HG03469 (cell line): Measurements from ENCODE around the gene GALNT17.

Source experiments
- ATAC-seq: cut with Tn5 transposase; IDR thresholded peaks from one replicate; pipeline ENCODE4 v1.9.1; 2021; ENCODE audit warnings: mild to moderate bottlenecking, moderate library complexity, moderate number of reproducible peaks; ENCODE audit not compliant: unreplicated experiment

The GALNT17 gene

GRCh38 chr7:71485586-71485985 lies 353.6 kb downstream of the GALNT17 start:
- ATAC-seq = no peak

- no peak for ATAC-seq
Measured at GRCh38 chr7:71486414-71486813, 354.5 kb downstream of the GALNT17 start.

DNA sequence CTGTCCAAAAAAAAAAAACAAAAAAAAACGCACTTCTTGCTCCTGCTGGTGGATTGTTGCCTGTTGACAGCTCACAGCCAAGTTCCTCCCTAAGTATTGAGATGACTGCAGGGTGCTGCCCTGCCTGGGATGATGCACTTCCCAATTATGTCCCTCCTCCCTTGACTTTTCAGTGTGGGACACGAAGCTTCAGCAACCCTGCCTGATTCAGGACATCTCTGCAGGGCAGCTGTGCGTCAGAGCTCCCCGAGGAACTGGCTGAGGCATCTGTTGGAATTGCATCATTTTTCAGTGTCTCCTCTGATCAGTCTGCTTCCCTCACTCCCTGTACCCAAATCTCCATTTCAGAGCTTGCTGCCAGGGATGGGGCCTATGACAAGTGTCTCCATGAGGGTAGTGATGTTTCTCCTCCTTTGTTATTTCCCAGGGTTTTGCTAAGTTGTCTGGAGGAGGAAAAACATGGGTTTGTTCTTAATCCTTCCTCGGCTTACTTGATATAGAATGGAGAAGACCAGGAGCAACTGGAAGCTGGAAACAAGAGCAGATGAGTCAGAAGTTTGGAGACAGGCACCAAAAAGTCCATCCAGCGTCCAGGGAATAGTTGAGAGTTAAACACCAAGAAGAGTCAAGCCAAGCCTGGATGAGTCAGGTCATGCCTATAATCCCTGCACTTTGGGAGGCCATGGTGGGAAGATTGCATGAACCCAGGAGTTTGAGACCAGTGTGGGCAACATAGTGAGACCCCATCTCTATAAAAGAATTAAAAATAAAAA lies 355.1 kb downstream of the GALNT17 start:
- ATAC-seq = no peak

- ATAC-seq = no peak
Measured at GRCh38 chr7:71488308-71488707, 356.4 kb downstream of the GALNT17 start.

GRCh38 chr7:71491336-71491735 lies 359.4 kb downstream of the GALNT17 start:
- no peak for ATAC-seq

GRCh38 chr7:71495828-71496227 lies 363.9 kb downstream of the GALNT17 start:
- no peak for ATAC-seq

GRCh38 chr7:71497256-71497946 lies 365.5 kb downstream of the GALNT17 start:
- ATAC-seq = no peak

DNA sequence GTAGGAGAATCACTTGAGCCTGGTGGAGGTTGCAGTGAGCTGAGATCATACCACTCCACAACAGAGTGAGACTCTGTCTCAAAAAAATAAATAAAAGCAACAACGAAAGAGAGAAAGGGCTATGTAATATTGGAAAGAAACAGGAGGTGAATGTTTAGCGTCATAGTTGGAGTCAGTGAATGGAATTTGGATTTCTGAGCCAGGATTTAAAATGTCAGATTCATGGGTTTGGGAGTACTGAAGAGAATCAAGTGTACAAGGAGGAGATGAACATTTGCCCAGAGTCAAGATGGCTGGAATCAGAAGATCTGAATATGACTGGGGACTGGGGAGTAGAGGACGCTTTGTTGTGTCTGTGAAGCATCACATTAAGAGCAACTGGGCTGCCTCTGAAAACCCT lies 366.4 kb downstream of the GALNT17 start:
- ATAC-seq = no peak

DNA sequence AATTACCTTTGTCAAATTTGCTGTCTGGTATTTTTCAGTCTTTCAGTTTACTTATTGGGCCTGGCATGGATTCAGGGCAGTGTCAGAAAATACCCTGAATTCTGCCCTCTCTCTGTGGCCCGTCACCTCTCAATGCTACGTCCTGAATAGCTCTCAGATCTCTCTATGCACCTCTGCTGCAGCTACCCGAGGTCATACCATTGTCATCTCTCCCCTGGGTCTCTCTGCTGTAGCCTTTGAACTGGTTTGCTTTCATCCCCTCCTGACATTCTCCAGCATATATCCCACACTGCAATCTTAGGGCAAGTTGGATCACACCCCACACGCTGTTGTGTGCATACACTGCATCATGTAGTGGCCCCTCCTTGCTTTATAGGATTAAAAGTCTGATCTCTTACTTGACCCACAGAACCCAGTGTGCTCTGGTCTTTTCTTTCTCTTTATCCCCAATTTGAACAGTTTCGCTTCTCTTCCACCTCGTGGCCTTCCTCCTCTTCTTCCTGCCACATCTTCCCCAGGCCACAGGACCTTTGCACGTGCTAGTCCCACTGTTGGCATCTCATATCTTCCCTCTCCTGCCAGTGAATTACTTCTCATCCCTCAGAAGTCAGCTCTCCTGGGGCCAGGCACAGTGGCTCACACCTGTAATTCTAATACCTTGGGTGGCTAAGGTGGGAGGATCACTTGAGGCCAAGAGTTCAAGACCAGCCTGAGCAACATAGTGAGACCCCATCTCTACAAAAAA lies 372.9 kb downstream of the GALNT17 start:
- no peak for ATAC-seq

DNA sequence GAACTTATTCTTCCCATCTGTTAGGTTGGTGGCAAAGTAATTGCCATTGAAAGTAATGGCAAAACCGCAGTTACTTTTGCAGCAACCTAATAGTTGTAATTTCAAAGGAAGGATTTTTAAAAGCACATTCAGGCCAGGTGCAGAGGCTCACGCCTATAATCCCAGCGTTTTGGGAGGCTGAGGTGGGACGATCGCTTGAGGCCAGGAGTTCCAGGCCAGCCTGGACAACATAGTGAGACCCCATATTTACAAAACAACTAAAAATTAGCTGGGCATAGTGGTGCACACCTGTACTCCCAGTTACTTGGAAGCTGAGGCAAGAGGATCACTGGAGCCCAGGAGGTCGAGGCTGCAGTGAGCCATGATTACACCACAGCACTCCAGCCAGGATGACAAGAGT lies 374.9 kb downstream of the GALNT17 start:
- no peak for ATAC-seq

DNA sequence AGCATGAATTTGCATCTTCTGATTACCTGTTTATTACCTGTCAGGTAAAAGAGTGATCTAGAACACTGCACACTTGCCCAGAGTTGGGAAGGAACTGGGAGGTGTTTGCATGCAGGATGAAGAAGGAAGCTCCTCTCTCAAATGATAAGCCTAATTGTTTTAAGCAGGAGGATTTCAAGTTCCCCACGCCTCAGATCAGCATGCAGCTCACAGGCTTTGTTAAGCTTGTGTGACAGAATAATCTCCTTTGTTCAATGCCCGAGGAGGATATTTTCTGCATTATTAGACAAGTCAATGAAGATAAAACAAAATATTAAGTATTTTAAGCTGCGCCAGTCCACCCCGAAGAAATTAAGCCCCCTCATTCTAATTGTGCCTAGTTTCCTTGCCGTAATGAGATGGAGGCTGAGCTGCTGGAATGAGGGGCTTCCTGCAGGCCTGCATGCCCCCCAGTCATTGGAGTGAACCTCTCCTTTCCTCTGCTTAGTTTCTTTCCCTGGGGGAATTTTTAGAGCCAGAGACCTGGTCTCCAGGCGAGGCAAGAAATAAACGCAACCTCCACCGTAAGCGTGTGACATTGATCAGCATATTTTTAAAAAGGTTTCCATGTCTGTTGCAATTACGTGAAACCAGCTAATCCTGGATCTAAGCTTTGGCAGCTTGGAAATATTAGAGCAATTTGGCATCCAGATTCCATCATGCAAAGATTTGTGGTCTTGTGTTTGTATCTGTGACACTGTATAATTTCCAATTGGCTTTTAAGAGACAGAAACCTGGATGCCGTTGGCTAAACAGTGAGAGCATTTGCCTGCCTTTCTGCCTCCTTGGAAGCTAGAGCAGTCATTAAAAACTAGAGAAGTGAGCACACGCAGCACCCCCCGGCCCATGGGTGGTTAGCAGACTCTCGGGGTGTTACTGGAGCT lies 376.0 kb downstream of the GALNT17 start:
- ATAC-seq = no peak

- no peak for ATAC-seq
Measured at GRCh38 chr7:71509381-71509780, 377.4 kb downstream of the GALNT17 start.

GRCh38 chr7:71511361-71511807 lies 379.4 kb downstream of the GALNT17 start:
- no peak for ATAC-seq

DNA sequence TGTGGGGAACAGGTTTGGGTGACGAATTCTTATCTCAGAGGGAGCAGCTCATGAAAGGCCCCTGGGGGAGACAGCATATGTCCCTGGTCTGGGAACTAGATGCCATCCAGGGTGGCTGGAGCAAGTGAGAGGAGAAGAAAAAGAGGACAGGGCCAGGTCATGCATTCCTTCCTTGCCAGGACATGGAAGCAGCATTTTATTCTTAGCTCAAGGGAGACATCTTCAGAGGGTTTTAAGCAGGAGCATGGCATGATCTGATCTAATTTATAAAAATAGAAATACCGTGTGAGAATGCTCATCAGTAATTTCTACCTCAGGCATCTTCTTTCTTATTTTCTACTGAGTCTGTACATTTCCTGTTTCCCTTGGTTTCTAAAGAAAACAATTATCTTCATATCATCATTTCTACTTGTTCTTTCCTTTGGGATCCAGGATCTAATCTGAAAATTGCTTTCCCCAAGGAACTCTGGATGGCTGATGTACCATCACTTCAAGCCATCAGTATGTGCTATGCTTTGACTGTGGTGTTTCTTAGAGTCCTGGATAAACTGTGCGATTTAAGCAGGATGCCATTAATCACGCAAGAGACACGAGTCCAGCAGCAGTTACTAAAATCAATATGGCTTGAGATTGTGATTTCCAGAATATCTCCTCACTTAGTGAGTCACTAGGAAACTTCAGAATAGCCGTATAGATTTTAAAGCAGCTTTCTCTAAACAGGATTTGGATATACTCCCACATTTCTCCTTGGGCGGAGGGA lies 386.2 kb downstream of the GALNT17 start:
- ATAC-seq = no peak

GRCh38 chr7:71518880-71519279 lies 386.9 kb downstream of the GALNT17 start:
- no peak for ATAC-seq

GRCh38 chr7:71521506-71521905 lies 389.6 kb downstream of the GALNT17 start:
- ATAC-seq = no peak

DNA sequence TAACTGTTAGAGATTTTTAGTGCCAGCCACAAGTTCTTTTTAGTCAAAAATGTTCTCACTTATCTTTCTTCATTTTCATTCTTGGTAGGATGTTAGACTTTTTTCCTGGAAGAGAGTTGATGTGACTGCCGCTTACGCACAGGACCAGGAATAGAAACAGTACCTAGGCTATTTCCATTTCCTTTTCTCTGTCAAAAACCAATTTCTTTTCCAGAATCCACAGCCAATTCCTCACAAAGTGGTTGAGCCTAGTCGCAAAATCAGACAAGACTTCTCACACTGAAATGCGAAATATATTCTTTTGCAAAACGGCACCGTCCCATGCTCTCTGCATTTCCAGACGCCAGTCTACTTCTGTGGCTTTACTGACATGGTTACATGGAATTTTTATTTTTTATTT lies 394.2 kb downstream of the GALNT17 start:
- no peak for ATAC-seq

DNA sequence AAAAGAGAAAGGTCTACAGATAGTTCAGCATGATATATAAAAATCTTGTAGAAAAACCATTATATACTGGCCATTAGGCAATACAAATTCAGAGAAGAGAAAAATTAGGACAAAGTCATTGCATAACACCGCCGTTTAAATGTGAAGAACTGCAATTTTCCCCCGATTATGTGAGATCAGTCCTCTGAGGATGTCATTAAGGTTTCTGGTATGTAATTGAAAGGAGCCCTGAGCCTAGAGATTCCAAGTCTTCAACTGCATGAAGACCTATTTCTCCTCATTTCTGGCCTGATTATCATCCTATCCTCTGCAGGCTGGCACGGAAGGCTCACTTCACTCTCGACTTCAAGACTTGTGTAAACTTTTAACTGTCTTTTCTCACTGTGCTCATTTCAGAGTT lies 395.3 kb downstream of the GALNT17 start:
- no peak for ATAC-seq

GRCh38 chr7:71535616-71536015 lies 403.7 kb downstream of the GALNT17 start:
- no peak for ATAC-seq

- no peak for ATAC-seq
Measured at GRCh38 chr7:71538210-71538609, 406.3 kb downstream of the GALNT17 start.
